IPS-18c (cell line): Measurements from ENCODE around the gene CCDC88C.

ENCODE experiments used
- H3K4me3 ChIP-seq: 2 replicates; pipeline ENCODE4 v1.7.0; 2013; ENCODE audit warnings: low read depth, mild to moderate bottlenecking, low read length, moderate library complexity; ENCODE audit not compliant: insufficient read depth
- H3K9me3 ChIP-seq: one replicate; pipeline ENCODE4 v1.6.1; 2013; ENCODE audit warnings: mild to moderate bottlenecking, low read length, moderate library complexity; ENCODE audit not compliant: control insufficient read depth, insufficient read depth

The CCDC88C gene

DNA sequence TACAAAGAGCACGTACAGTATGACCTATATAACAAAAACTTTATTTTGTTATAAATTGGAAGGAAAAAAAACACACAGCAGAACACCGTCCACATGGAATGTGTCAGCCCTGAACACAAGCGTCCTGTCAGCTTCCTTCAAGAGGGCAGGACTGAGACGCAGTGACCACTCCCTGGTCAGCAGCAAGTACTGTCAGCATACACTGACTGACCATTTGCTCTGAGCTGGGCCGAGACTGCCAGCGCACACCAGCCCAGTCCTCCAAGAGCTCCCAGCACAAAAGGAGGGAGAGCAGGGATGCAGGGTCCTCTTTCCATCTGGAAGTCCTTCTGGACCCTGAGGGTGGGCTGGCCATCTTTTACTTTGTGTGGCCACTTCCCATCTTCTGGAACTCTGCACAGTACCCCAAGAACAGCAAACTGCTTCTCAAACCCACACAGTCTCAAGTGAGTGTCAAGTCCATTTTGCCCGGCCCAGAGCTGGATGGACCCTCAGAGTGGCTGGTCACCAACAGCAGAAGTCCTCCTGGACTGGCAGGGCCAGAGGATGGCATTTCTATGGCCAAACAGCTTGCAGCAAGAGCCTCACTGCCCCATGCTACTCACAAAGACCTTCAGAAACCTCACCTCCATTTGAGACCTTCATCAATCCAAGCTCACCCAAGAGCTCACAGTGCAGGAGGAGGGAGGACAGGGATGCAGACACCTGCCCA lies 11.7 kb downstream of the CCDC88C start:
- Histone ChIP-seq H3K9me3 (peaks cover 2% of the 10 kb centered on the region), H3K4me3 (no peak overlapping the region)

DNA sequence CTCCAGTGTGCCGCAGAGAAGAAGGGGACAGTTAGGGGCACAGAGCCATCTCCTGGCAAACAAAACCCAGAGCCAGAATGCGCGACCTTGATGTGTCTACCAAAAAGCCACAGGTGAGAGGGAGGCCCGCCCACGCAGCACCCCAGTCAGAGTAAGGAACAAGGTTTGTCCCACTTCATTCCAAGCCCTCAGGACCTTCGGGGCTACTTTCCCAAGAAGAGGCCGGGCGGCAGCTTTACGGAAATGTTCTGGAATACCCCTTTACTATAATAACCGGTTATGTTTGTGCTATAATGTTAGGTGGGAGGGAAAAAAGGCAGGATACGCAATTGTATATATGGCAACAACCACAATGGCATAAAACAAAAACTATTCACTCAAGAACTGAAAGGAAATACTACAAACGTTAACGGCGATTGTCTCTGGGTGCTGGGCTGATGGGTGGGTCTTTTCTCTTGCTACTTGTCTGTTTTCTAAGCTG lies 12.3 kb downstream of the CCDC88C start:
- H3K4me3 ChIP-seq: no peak overlapping the region
- H3K9me3 ChIP-seq: peaks cover 2% of the 10 kb centered on the region

DNA sequence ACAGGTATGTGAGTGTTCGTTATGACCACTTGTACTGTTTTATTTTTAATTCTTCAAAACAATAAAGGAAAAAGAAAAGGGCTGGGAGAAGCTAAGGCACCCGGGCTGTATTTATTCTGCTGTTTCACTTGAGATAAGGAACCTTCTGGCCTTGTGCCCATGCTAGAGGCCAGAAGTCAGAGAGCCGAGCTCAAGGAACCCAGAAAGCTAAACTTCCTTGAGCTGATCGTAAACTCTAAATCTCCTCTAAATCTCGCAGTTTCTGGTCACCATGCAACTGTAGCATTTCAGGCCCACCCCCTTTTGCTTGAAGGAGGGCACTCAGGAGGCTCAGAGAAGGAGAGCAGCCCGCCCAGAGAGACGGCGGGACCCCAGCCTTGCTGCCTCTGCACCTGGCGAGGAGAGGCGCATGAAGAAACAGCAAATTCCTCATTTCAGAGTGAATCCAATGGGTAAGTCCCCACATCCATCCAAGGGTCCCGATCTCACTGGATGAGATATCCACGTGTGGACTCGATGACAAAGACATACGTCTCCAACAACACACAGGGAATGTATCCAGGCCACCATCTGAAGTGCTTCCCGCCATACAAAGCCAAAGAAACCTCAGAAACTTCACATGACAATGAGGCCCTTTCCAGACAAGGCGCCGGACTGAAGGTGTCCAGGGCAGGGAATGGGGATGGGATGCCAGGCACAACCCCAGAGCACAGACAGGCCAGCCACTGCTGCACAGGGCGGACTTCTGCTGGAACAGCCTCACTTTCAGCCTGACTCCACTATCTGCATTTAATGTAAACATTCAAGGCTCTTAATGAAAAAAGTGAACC lies 14.6 kb downstream of the CCDC88C start:
- Histone ChIP-seq H3K4me3 (no peak overlapping the region), H3K9me3 (peaks cover 2% of the 10 kb centered on the region)

DNA sequence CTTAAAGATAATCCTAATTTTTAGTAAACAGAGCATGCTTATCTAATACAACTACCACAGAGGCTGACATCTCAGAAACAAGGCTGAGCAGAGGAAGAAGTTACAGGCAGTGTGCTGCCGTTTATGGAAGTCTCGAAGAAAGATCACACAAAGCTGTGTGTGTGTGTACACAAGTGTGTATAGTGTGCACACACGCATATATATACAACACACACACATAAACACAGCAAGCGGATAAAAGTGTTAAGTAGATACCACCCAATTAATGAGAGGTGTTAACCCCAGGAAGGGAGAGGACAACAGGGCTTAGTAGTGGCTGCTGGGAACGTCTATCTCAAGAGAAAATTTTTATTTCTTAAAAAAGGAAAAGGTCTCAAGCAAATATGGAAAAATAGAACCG lies 15.3 kb downstream of the CCDC88C start:
- Histone ChIP-seq H3K4me3 (no peak overlapping the region), H3K9me3 (peaks cover 2% of the 10 kb centered on the region)

DNA sequence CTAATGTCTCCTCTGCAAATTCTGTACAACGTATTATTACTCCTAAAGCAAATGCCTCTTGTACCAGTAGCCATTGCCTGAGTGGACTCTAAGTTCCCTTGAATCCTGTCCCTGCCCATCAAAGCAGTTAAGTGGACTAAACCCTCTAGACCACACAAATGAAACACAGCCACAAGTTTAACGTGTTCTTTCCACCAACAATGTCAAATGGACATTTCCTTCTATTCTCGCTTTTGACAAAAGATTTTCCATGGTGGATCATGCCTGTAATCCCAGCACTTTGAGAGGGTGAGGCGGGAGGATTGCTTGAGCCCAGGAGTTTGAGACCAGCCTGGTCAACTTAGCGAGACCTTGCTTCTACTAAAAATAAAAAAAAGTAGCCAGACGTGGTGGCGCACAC lies 15.9 kb downstream of the CCDC88C start:
- no peak overlapping the region for H3K4me3 ChIP-seq
- peaks cover 2% of the 10 kb centered on the region for H3K9me3 ChIP-seq

DNA sequence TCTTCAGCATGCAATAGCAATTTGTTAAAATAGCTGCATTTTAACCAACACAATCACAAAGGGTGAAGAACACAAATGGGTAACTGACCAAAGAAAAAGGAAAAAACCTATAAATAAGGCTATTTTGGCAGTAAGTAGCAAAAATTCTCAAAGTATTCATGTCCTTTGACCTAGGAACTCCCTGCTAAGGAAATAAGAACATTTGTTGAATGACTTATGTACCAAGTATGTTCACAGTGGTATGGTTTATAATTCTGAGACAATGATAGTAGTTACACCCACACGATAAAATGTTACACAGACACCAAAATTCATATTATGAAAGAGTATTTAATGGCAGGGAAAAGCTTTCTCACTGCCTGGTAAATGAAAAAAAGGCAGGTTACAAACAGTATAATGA lies 16.9 kb downstream of the CCDC88C start:
- Histone ChIP-seq H3K9me3 (peaks cover 2% of the 10 kb centered on the region), H3K4me3 (no peak overlapping the region)

DNA sequence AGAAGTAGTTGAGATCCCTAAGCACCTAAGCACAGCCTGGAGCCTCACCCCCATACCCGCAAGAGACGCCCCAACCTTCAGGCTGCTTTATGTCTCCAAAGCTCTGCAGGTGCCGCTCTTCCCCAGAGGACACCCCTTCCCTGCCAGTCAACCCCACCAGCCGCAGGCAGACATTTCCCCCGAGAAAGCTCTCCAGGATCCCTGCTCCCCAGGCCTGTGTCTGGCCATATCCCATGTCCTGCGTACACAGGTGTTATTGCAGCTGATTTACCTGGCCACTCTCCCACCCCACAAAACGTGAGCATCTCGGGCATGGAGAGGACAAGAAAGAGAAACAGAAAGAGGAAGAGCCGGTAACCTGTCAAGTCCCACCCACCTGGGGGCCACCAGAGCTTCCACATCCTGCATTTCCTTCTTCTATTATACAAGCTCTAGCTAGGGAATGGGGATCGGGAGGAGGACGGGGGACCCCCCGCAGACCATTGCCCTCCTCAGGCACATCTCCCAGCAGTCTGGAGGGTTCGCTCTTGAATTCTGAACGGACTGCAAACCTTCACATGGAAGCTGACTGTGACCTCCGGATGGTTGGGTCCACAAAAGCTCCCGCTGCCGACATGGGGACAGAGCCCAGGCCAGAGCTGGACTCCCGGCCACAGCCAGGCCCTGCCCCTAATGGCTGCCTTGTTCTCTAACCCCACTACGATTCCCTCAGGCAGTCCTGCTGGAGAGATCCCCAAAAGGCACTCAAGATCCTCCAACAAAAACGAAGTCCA lies 17.6 kb downstream of the CCDC88C start:
- Histone ChIP-seq H3K4me3 (no peak overlapping the region; the same call in 1 of the 2 replicates), H3K9me3 (peaks cover 2% of the 10 kb centered on the region)

DNA sequence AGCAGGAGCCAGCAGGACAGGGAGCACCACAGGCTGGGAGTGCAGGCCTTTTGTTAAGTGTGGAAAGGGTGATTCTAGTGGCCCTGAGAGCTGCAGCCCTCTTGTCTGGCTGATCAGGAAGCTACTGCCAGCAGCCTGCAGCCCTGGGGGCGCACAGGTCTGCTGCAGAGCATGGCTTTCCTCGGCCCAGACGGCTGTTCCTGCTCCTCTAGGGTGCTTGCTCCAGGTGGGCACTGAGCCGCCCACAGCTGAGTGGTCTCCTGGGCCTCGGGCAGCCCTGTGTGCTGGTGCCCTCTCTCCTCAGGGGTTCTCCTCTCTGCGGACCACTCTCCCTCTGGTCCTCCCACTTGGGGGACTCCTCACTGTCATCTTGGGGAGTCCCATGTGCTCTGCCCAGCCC lies 18.9 kb downstream of the CCDC88C start:
- Histone ChIP-seq H3K4me3 (no peak overlapping the region), H3K9me3 (no peaks in the 10 kb centered on the region)

DNA sequence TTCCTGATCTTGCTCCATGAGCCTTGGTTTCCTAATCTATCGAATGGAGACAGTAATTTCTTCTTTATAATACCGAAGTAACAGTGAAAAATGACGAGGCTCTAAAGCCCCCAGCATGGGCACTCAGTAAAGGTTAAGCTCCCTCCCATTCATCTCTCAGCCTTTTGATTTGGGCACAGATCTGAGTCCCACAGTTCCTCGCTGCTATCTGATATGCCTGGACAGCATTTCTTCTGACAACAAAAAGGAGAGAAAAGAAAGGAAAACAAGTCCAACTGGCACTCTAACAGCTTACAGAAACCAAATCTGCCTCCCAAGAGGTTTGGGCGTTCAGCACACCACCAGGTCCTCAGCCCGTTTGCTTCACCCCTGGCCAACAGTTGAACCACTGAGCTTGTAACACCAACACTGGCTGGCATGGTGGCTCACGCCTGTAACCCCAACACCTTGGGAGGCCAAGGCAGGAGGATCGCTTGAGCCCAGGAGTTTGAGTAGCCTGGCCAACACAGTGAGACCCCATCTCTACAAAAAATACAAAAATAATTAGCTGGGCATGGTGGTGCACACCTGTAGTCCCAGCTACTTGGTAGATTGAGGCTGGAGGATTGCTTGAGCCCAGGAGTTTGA lies 19.5 kb downstream of the CCDC88C start:
- no peaks in the 10 kb centered on the region for H3K9me3 ChIP-seq
- H3K4me3 ChIP-seq: no peak overlapping the region

DNA sequence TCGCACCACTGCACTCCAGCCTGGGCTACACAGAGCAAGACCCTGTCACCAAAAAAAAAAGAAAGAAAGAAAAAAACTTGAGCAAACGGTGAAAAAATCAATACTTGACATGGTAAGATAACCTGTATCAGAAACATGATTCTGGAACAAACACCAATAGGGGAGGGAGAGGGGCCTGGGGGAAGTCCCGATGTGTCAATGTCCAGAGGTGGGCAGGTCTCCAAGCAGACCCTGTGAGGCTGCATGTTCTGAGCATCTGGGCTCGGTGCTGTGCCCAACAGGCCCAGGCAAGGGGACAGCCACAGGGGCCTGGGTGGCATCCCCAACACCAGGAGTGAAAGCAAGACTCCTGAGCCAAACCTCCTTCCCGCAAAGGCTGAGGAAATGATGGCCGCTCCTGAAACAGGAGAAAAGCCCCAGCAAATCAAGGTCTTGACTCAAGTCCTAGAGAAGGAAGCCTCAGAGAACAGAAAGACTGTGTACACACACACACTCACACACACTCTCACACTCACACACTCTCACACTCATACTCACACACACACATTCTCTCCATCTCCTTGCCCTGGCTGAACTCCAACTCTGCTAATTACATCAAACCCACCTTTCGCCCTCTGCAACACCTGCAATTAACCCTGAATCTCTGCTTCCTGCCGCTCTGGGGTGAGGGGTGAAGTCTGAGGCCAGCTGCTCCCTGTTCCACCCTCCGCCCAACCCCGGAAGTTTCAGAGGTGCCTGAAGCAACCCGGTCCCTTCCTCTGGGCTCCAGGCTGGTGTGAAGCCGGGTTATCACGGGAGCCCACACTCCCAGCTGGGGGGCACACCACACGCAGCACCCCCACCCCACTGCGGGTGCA lies 20.4 kb downstream of the CCDC88C start:
- no peaks in the 10 kb centered on the region for H3K9me3 ChIP-seq
- no peak overlapping the region for H3K4me3 ChIP-seq

DNA sequence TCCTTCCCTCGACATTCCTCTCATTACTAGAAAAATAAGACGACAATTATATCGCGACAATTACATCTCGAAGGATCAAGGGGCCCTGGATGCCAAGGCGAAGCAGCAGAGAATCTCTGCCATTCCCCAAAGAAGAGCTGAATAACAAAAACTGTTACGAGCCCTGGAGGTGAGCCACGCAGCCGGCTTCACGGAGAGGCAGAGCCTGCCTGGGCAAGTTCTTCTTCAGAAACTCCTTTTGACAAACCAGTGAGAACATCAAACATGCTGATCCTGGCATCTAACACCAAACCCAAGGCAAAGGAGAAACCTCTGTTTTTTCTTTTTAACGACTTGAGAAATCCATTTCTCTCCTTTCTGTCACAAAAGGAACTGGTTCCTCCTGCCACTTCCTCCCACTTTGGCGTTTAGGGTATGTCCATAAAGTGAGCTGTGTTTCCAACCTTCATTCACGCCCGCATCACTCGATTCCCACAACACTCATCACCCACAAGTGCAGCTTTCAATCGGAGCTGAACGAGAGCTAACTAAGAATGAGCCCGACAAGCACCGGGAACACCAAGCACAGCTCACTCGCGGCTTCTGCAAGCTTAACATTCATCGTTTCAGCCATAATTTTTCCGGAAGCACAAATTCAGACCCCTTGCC lies 21.5 kb downstream of the CCDC88C start:
- no peaks in the 10 kb centered on the region for H3K9me3 ChIP-seq
- H3K4me3 ChIP-seq: no peak overlapping the region

DNA sequence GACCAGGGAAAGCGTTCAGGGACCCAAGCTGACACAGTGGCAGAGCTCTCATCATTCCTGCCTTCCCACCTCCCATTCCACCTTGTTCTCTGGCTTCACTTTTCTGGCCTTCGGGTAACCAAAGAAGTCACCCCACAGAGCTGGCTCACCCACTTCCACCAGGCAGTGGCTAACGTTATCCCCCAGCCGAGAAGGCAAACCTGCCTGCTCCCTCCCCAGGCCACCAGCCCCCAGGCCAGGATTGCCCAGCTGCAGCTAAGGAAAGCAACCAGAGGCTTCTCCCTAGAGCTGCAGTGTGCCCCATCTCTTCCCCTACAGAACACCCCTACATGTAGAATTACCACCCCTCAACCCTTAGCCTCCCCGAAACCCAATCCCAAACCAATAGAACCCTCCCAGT lies 22.2 kb downstream of the CCDC88C start:
- Histone ChIP-seq H3K9me3 (no peaks in the 10 kb centered on the region), H3K4me3 (no peak overlapping the region)

DNA sequence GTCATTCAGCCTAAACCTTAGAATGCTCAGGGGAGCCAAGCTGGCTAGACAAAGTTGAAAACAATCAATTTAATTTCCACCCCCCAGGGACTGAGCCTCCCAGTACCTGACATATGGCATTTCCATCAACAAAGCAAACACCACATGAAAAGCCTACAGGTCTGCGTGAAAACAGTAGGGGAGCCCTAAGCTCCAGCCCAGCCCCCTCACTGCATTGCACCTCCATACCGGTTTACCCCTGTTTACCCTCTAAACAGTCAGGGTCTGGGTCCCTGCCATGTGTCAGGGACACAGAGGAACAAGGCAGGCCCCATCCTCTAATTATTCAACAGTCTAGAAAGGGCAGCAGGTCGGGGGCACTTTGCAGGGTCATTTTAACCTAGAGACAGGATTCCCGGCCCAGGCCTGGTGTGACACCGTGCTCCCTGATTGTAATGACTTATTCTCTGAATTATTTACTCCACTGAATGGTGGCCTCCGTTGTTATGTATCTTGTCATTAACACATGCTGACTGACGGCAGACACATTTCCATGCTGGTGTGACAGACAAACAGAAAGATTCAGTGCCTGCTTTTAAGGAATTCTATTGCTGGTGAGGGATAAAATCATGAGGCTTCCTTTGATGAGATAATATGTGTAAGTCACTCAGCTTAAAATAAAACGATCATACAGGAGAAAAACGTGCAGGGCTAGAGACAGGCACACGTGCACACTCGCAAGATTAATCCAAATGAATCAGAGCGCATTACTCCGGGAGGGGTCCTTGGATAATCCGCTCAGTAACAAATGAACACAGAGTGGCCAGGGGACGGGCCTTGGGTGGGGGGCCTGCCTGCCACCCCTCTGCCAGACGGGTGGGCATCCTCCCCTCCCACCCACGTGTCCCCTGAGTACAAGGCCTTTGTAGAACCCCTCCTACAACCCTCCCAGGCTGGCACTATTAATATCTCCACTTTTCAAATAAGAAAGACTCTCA lies 23.2 kb downstream of the CCDC88C start:
- Histone ChIP-seq H3K4me3 (no peak overlapping the region), H3K9me3 (no peaks in the 10 kb centered on the region)

DNA sequence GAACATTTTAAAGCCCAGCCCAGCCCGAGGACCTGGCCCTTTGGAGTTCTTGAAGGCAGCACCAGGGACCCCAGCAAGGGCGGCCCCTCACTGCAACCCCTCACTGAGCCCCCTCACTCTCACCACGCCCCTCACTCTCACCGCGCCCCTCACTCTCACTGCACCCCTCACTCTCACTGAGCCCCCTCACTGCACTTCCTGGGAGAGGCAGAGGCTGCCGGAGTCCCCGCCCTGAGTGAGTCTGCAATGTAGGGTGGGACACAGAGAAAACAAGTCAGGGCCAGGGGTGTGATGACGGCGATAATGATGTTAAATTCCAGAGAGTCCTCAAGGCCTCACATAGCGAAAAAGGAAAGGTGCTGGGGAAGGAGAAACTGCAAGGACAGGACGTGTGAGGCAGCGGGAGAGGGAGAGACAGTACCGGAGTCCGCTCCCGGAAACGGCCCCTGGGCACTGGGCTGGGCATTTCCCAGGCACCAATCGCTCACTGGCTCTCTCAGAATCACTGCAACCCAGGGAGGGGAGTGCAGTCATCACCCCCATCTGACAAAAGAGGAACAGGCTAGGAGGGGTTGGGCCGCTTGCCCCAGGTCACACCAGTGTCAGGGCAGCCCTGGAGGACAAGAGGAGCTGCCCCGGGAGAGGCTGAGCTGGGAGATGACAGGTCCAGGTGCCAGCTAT lies 24.9 kb downstream of the CCDC88C start:
- Histone ChIP-seq H3K9me3 (no peaks in the 10 kb centered on the region), H3K4me3 (no peak overlapping the region)
